ENCODE results near the gene DEGS2.
A peak's percentile ranks its signal among the peaks of the same experiment; 100 is the strongest.

Gene DEGS2

GRCh38 chr14:100146531-100147091 is 12.8 kb downstream of the DEGS2 start:
- Histone ChIP-seq H3K9me2 (replicated peaks; ENCODE audit: control insufficient read depth, low read length) (no peaks in the 10 kb centered on the region), H4K20me1 (ENCODE audit: control insufficient read depth, insufficient read depth, low read depth, low read length) (no peaks in the 10 kb centered on the region), H3K9me3 (ENCODE audit: control insufficient read depth, insufficient read depth, low read length) (no peaks in the 10 kb centered on the region), H3K4me2 (ENCODE audit: low read length) (peak overlapping the region; percentile 63), H3K36me3 (ENCODE audit: control insufficient read depth, low read length) (no peaks in the 10 kb centered on the region), H3K27ac (ENCODE audit: low read depth, low read length) (no peak overlapping the region), H3K27me3 (ENCODE audit: control insufficient read depth, low read length) (no peaks in the 10 kb centered on the region), H3K4me1 (ENCODE audit: control insufficient read depth, low read length) (peaks cover 21% of the 10 kb centered on the region), H3K79me2 (ENCODE audit: control insufficient read depth, low read length) (no peaks in the 10 kb centered on the region), H3F3A (ENCODE audit: control insufficient read depth, insufficient read depth) (no peaks in the 10 kb centered on the region), H3K4me3 (ENCODE audit: low read length) (peak overlapping the region; percentile 46)
- TF ChIP-seq CTCF (IDR thresholded peaks at IDR 0.05; ENCODE audit: low read depth, low read length, poor library complexity, severe bottlenecking) (no peak), EZH2phosphoT487 (IDR thresholded peaks at IDR 0.05; ENCODE audit: borderline replicate concordance, low read length) (no peak)

GRCh38 chr14:100145682-100146464 is 13.6 kb downstream of the DEGS2 start:
- Histone ChIP-seq H3F3A (ENCODE audit: control insufficient read depth, insufficient read depth) (no peaks in the 10 kb centered on the region), H3K27ac (ENCODE audit: low read depth, low read length) (no peak overlapping the region), H3K79me2 (ENCODE audit: control insufficient read depth, low read length) (no peaks in the 10 kb centered on the region), H3K4me2 (ENCODE audit: low read length) (no peak overlapping the region), H4K20me1 (ENCODE audit: control insufficient read depth, insufficient read depth, low read depth, low read length) (no peaks in the 10 kb centered on the region), H3K36me3 (ENCODE audit: control insufficient read depth, low read length) (no peaks in the 10 kb centered on the region), H3K27me3 (ENCODE audit: control insufficient read depth, low read length) (no peaks in the 10 kb centered on the region), H3K4me1 (ENCODE audit: control insufficient read depth, low read length) (peaks cover 21% of the 10 kb centered on the region), H3K9me2 (replicated peaks; ENCODE audit: control insufficient read depth, low read length) (no peaks in the 10 kb centered on the region), H3K4me3 (ENCODE audit: low read length) (no peak overlapping the region), H3K9me3 (ENCODE audit: control insufficient read depth, insufficient read depth, low read length) (no peaks in the 10 kb centered on the region)
- no peak for TF ChIP-seq CTCF (IDR thresholded peaks at IDR 0.05; ENCODE audit: low read depth, low read length, poor library complexity, severe bottlenecking)
- no peak for TF ChIP-seq EZH2phosphoT487 (IDR thresholded peaks at IDR 0.05; ENCODE audit: borderline replicate concordance, low read length)

GRCh38 chr14:100144996-100145646 is 14.3 kb downstream of the DEGS2 start:
- TF ChIP-seq EZH2phosphoT487 (IDR thresholded peaks at IDR 0.05; ENCODE audit: borderline replicate concordance, low read length), result no peak
- no peak for TF ChIP-seq CTCF (IDR thresholded peaks at IDR 0.05; ENCODE audit: low read depth, low read length, poor library complexity, severe bottlenecking)
- no peaks in the 10 kb centered on the region for H3K9me2 ChIP-seq (replicated peaks; ENCODE audit: control insufficient read depth, low read length)
- no peak overlapping the region for H3K4me3 ChIP-seq (ENCODE audit: low read length)
- H3K79me2 ChIP-seq (ENCODE audit: control insufficient read depth, low read length), result no peaks in the 10 kb centered on the region
- H3K36me3 ChIP-seq (ENCODE audit: control insufficient read depth, low read length), result no peaks in the 10 kb centered on the region
- no peaks in the 10 kb centered on the region for H3F3A ChIP-seq (ENCODE audit: control insufficient read depth, insufficient read depth)
- H4K20me1 ChIP-seq (ENCODE audit: control insufficient read depth, insufficient read depth, low read depth, low read length), result no peaks in the 10 kb centered on the region
- no peak overlapping the region for H3K4me2 ChIP-seq (ENCODE audit: low read length)
- H3K4me1 ChIP-seq (ENCODE audit: control insufficient read depth, low read length), result peaks cover 21% of the 10 kb centered on the region
- no peak overlapping the region for H3K27ac ChIP-seq (ENCODE audit: low read depth, low read length)
- H3K9me3 ChIP-seq (ENCODE audit: control insufficient read depth, insufficient read depth, low read length), result no peaks in the 10 kb centered on the region
- H3K27me3 ChIP-seq (ENCODE audit: control insufficient read depth, low read length), result no peaks in the 10 kb centered on the region
